Duodenal mucosa (tissue), 2 donors: ENCODE measurements around the gene SDK1.

Source experiments
- H3K27ac ChIP-seq: one replicate; pipeline ENCODE4 v1.7.0; 2013; ENCODE audit warnings: low read depth, low read length
- H3K27me3 ChIP-seq, 2 donors: one replicate each; pipeline ENCODE4 v1.7.0; 2013; ENCODE audit warnings: low read length in 2 of 2, control low read depth in 1 of 2; ENCODE audit not compliant: insufficient read depth in 2 of 2, control insufficient read depth in 1 of 2
- H3K36me3 ChIP-seq, 2 donors: one replicate each; pipeline ENCODE4 v1.7.0; 2013; ENCODE audit warnings: low read length in 2 of 2, control low read depth in 1 of 2; ENCODE audit not compliant: insufficient read depth in 2 of 2, control insufficient read depth in 1 of 2
- H3K4me1 ChIP-seq, 2 donors: one replicate each; pipeline ENCODE4 v1.7.0; 2013; ENCODE audit warnings: low read length in 2 of 2, control low read depth in 1 of 2; ENCODE audit not compliant: insufficient read depth in 2 of 2, control insufficient read depth in 1 of 2
- H3K4me3 ChIP-seq, 2 donors: one replicate each; pipeline ENCODE4 v1.7.0; 2013; ENCODE audit warnings: low read length in 2 of 2, low read depth in 1 of 2
- H3K9ac ChIP-seq, 2 donors: one replicate each; pipeline ENCODE4 v1.7.0; 2013; ENCODE audit warnings: low read length in 2 of 2, low read depth in 1 of 2
- H3K9me3 ChIP-seq, 2 donors: one replicate each; pipeline ENCODE4 v1.7.0; 2013; ENCODE audit warnings: low read length in 2 of 2, control low read depth in 1 of 2; ENCODE audit not compliant: control insufficient read depth in 1 of 2

The SDK1 gene

GRCh38 chr7:4168041-4168440 is 867.0 kb downstream of the SDK1 start:
- H3K9ac ChIP-seq = no peak overlapping the region
- H3K9me3 ChIP-seq = no peaks in the 10 kb centered on the region
- H3K36me3 ChIP-seq = no peaks in the 10 kb centered on the region
- H3K4me1 ChIP-seq = peaks cover 0 to 3% of the 10 kb centered on the region in 2 donors
- no peak overlapping the region for H3K27ac ChIP-seq
- no peak overlapping the region for H3K4me3 ChIP-seq
- H3K27me3 ChIP-seq = no peaks in the 10 kb centered on the region

GRCh38 chr7:4168541-4168940 is 867.5 kb downstream of the SDK1 start:
- Histone ChIP-seq H3K4me3 (no peak overlapping the region), H3K27me3 (no peaks in the 10 kb centered on the region), H3K27ac (no peak overlapping the region), H3K9me3 (no peaks in the 10 kb centered on the region), H3K4me1 (peaks cover 0 to 3% of the 10 kb centered on the region in 2 donors), H3K36me3 (no peaks in the 10 kb centered on the region), H3K9ac (no peak overlapping the region)

GRCh38 chr7:4169455-4169854 is 868.4 kb downstream of the SDK1 start:
- no peaks in the 10 kb centered on the region for H3K36me3 ChIP-seq
- peaks cover 0 to 3% of the 10 kb centered on the region in 2 donors for H3K4me1 ChIP-seq
- no peak overlapping the region for H3K4me3 ChIP-seq
- no peaks in the 10 kb centered on the region for H3K9me3 ChIP-seq
- H3K27ac ChIP-seq = no peak overlapping the region
- H3K9ac ChIP-seq = no peak overlapping the region
- H3K27me3 ChIP-seq = no peaks in the 10 kb centered on the region

GRCh38 chr7:4170997-4171786 is 870.1 kb downstream of the SDK1 start:
- Histone ChIP-seq H3K27me3 (no peaks in the 10 kb centered on the region), H3K4me1 (peaks cover 0 to 3% of the 10 kb centered on the region in 2 donors), H3K36me3 (no peaks in the 10 kb centered on the region), H3K27ac (no peak overlapping the region), H3K9me3 (no peaks in the 10 kb centered on the region), H3K4me3 (no peak overlapping the region), H3K9ac (no peak overlapping the region)

GRCh38 chr7:4172883-4173282 is 871.8 kb downstream of the SDK1 start:
- H3K9me3 ChIP-seq = no peaks in the 10 kb centered on the region
- H3K4me1 ChIP-seq = peaks cover 0 to 3% of the 10 kb centered on the region in 2 donors
- H3K27ac ChIP-seq = no peak overlapping the region
- H3K27me3 ChIP-seq = no peaks in the 10 kb centered on the region
- no peak overlapping the region for H3K9ac ChIP-seq
- no peak overlapping the region for H3K4me3 ChIP-seq
- H3K36me3 ChIP-seq = no peaks in the 10 kb centered on the region

- H3K4me1 ChIP-seq = peaks cover 0 to 3% of the 10 kb centered on the region in 2 donors
- no peak overlapping the region for H3K27ac ChIP-seq
- no peaks in the 10 kb centered on the region for H3K36me3 ChIP-seq
- H3K4me3 ChIP-seq = no peak overlapping the region
- no peaks in the 10 kb centered on the region for H3K27me3 ChIP-seq
- no peaks in the 10 kb centered on the region for H3K9me3 ChIP-seq
- no peak overlapping the region for H3K9ac ChIP-seq
Observed at GRCh38 chr7:4173615-4174014, 872.6 kb downstream of the SDK1 start.

GRCh38 chr7:4174016-4174415 is 873.0 kb downstream of the SDK1 start:
- Histone ChIP-seq H3K9ac (no peak overlapping the region), H3K27me3 (no peaks in the 10 kb centered on the region), H3K4me1 (peaks cover 0 to 3% of the 10 kb centered on the region in 2 donors), H3K27ac (no peak overlapping the region), H3K36me3 (no peaks in the 10 kb centered on the region), H3K4me3 (no peak overlapping the region), H3K9me3 (no peaks in the 10 kb centered on the region)

GRCh38 chr7:4174451-4174850 is 873.4 kb downstream of the SDK1 start:
- Histone ChIP-seq H3K27me3 (no peaks in the 10 kb centered on the region), H3K4me3 (no peak overlapping the region), H3K36me3 (no peaks in the 10 kb centered on the region), H3K27ac (no peak overlapping the region), H3K9me3 (no peaks in the 10 kb centered on the region), H3K9ac (no peak overlapping the region), H3K4me1 (no peaks in the 10 kb centered on the region)

GRCh38 chr7:4174884-4175283 is 873.8 kb downstream of the SDK1 start:
- Histone ChIP-seq H3K9me3 (no peaks in the 10 kb centered on the region), H3K4me3 (no peak overlapping the region), H3K4me1 (no peaks in the 10 kb centered on the region), H3K27me3 (no peaks in the 10 kb centered on the region), H3K27ac (no peak overlapping the region), H3K36me3 (no peaks in the 10 kb centered on the region), H3K9ac (no peak overlapping the region)

GRCh38 chr7:4175346-4175973 is 874.4 kb downstream of the SDK1 start:
- no peak overlapping the region for H3K4me3 ChIP-seq
- no peak overlapping the region for H3K27ac ChIP-seq
- no peaks in the 10 kb centered on the region for H3K27me3 ChIP-seq
- no peak overlapping the region for H3K9ac ChIP-seq
- H3K4me1 ChIP-seq = no peaks in the 10 kb centered on the region
- no peaks in the 10 kb centered on the region for H3K36me3 ChIP-seq
- no peaks in the 10 kb centered on the region for H3K9me3 ChIP-seq
